Hepatocyte (in vitro differentiated cells): Measurements from ENCODE around the gene CNTN4. TPM values are rescaled to one million over a fixed set of nuclear protein-coding genes. Genes with fewer than 3 reads are reported as not detected.

ENCODE experiments used
- DNase-seq: peaks from one replicate; pipeline ENCODE4 v3.0.0-alpha.2; 2016; ENCODE audit warnings: low spot score
- H2AFZ ChIP-seq: fragments of 200-600 bp; sonication (generic); 2 replicates; pipeline ENCODE4 v1.6.0; 2016; ENCODE audit warnings: antibody characterized with exemption, mild to moderate bottlenecking
- H3K27ac ChIP-seq: fragments of 200-600 bp; sonication (generic); 2 replicates; pipeline ENCODE4 v1.5.1; 2016; ENCODE audit warnings: mild to moderate bottlenecking
- H3K27me3 ChIP-seq: fragments of 200-600 bp; sonication (generic); 2 replicates; pipeline ENCODE4 v1.6.1; 2016
- H3K36me3 ChIP-seq: fragments of 200-600 bp; sonication (generic); replicated peaks from 2 replicates; pipeline ENCODE4 v1.5.1; 2016; ENCODE audit warnings: low read depth; ENCODE audit not compliant: insufficient read depth
- H3K4me1 ChIP-seq: fragments of 200-600 bp; sonication (generic); 2 replicates; pipeline ENCODE4 v1.5.1; 2016; ENCODE audit warnings: mild to moderate bottlenecking, moderate library complexity; ENCODE audit not compliant: insufficient read depth
- H3K4me2 ChIP-seq: fragments of 200-600 bp; sonication (generic); 2 replicates; pipeline ENCODE4 v1.6.0; 2016
- H3K4me3 ChIP-seq: fragments of 200-600 bp; sonication (generic); 2 replicates; pipeline ENCODE4 v1.5.1; 2016; ENCODE audit warnings: mild to moderate bottlenecking
- H3K79me2 ChIP-seq: fragments of 200-600 bp; sonication (generic); 2 replicates; pipeline ENCODE4 v1.6.0; 2017; ENCODE audit warnings: mild to moderate bottlenecking
- H3K9me2 ChIP-seq: fragments of 200-600 bp; sonication (generic); replicated peaks from 2 replicates; pipeline ENCODE4 v1.6.0; 2017; ENCODE audit warnings: mild to moderate bottlenecking; ENCODE audit not compliant: insufficient read depth
- H3K9me3 ChIP-seq: fragments of 200-600 bp; sonication (generic); 2 replicates; pipeline ENCODE4 v1.5.1; 2016; ENCODE audit warnings: low read depth, mild to moderate bottlenecking
- H4K20me1 ChIP-seq: fragments of 200-600 bp; sonication (generic); 2 replicates; pipeline ENCODE4 v1.6.0; 2016; ENCODE audit warnings: mild to moderate bottlenecking; ENCODE audit not compliant: insufficient read depth, poor library complexity, severe bottlenecking
- CTCF ChIP-seq: fragments of 200-600 bp; sonication (generic); IDR thresholded peaks from 2 replicates; pipeline ENCODE4 v1.5.1; 2016; ENCODE audit warnings: antibody characterized with exemption, mild to moderate bottlenecking; ENCODE audit not compliant: poor library complexity
- EZH2 ChIP-seq: fragments of 200-600 bp; sonication (generic); IDR thresholded peaks from 2 replicates; pipeline ENCODE4 v1.6.1; 2016; ENCODE audit warnings: antibody characterized with exemption, mild to moderate bottlenecking, borderline replicate concordance
- EZH2phosphoT487 ChIP-seq: fragments of 200-600 bp; sonication (generic); IDR thresholded peaks from one replicate; pipeline ENCODE4 v1.6.1; 2018; ENCODE audit warnings: antibody characterized with exemption, mild to moderate bottlenecking, low read depth, moderate library complexity; ENCODE audit not compliant: unreplicated experiment, severe bottlenecking
- WGBS: methylation state at CpG from one replicate; pipeline ENCODE4 v1.1.6; 2016; ENCODE audit warnings: low lambda C conversion rate; ENCODE audit errors: missing lambda C conversion rate; 5-methylcytosine and 5-hydroxymethylcytosine counted together
- polyA plus RNA-seq: library from polyadenylated mRNA; unstranded; fragments of >200 nt; fragmentation: Nextera tagmentation; extraction: Ambion mirVana; gene quantifications from 2 replicates; pipeline ENCODE4 v1.2.1, GENCODE V29; 2016
- total RNA-seq: library from RNA; depleted of rRNA; stranded (reverse); fragments of >200 nt; gene quantifications from 2 replicates; pipeline ENCODE4 v1.2.3, GENCODE V29; 2014

The CNTN4 gene
- total and polyA plus RNA-seq, 2 experiments from 2014 or later: 17.6 to 30.3 TPM

- H4K20me1 ChIP-seq: no peaks in the 10 kb centered on the region
- DNase-seq: no peak
- H3K27me3 ChIP-seq: no peaks in the 10 kb centered on the region
- no peak overlapping the region for H3K4me3 ChIP-seq
- H3K36me3 ChIP-seq: no peaks in the 10 kb centered on the region
- no peaks in the 10 kb centered on the region for H3K4me1 ChIP-seq
- H3K9me3 ChIP-seq: no peaks in the 10 kb centered on the region
- WGBS: over 99% methylated on average over 14 of the region's 21 CpGs
- no peaks in the 10 kb centered on the region for H3K79me2 ChIP-seq
- H3K9me2 ChIP-seq: no peaks in the 10 kb centered on the region
- no peak overlapping the region for H3K27ac ChIP-seq
- TF ChIP-seq EZH2phosphoT487 (no peak), CTCF (no peak), EZH2 (no peak)
- no peak overlapping the region for H3K4me2 ChIP-seq
- H2AFZ ChIP-seq: no peak overlapping the region
These were observed 385.7 kb downstream of the CNTN4 start for GRCh38 chr3:2484162-2485026.

DNA sequence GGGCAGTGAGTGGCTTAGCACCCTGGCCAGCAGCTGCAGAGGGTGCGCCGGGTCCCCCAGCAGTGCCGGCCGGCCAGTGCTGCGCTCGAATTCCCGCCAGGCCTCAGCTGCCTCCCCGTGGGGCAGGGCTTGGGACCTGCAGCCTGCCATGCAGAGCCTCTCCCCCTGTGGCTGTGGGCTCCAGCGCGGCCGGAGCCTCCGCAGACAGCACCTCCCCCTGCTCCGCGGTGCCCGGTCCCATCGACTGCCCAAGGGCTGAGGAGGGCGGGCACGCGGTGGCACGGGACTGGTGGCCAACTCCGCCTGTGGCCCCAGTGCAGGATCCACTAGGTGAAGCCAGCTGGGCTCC, 386.3 kb downstream of the CNTN4 start:
- H4K20me1 ChIP-seq: no peaks in the 10 kb centered on the region
- TF ChIP-seq EZH2phosphoT487: no peak
- no peak for TF ChIP-seq EZH2
- no peak for TF ChIP-seq CTCF
- H3K79me2 ChIP-seq: no peaks in the 10 kb centered on the region
- H3K36me3 ChIP-seq: no peaks in the 10 kb centered on the region
- H3K9me2 ChIP-seq: no peaks in the 10 kb centered on the region
- no peaks in the 10 kb centered on the region for H3K4me1 ChIP-seq
- no peaks in the 10 kb centered on the region for H3K27me3 ChIP-seq
- H3K27ac ChIP-seq: no peak overlapping the region
- no peak overlapping the region for H2AFZ ChIP-seq
- DNase-seq: no peak
- H3K9me3 ChIP-seq: no peaks in the 10 kb centered on the region
- H3K4me3 ChIP-seq: no peak overlapping the region
- H3K4me2 ChIP-seq: no peak overlapping the region
- WGBS: 99% methylated on average over 20 of the region's 21 CpGs

DNA sequence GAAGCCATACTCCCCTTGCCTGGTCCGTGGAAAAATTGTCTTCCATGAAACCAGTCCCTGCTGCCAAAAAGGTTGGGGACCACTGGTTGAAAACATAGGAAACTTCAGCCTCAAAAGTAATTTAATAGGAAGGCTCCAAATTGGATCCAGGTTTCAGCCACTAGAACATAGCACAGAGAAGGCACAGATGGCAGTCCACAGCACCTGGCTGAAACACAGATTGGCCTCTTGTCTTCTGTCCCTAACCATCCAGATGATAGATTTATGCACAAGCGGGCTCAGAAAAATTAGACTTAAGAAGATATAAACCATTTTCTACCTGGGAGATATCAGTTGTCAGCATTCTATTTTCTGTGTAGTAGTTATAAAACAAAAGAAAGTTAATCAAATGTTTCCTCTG, 397.1 kb downstream of the CNTN4 start:
- Histone ChIP-seq H3K4me3 (no peak overlapping the region), H3K9me3 (no peaks in the 10 kb centered on the region), H3K27ac (no peak overlapping the region), H3K79me2 (no peaks in the 10 kb centered on the region), H3K27me3 (no peaks in the 10 kb centered on the region), H4K20me1 (no peaks in the 10 kb centered on the region), H3K36me3 (no peaks in the 10 kb centered on the region), H3K9me2 (no peaks in the 10 kb centered on the region), H3K4me2 (no peak overlapping the region), H2AFZ (no peak overlapping the region), H3K4me1 (no peaks in the 10 kb centered on the region)
- DNase-seq: no peak
- no peak for TF ChIP-seq CTCF
- no peak for TF ChIP-seq EZH2
- no peak for TF ChIP-seq EZH2phosphoT487
- 67% methylated on average over 2 of the region's 2 CpGs for WGBS
